ENCODE results near the gene GSK3A. TPM values are rescaled to one million over a fixed set of nuclear protein-coding genes. Genes with fewer than 3 reads are reported as not detected.
A peak's percentile ranks its signal among the peaks of the same experiment; 100 is the strongest.

GSK3A gene
- total and polyA plus RNA-seq, 9 of the 15 experiments (the other 6 are each of a cell fraction or from before 2014, with no cell fraction given) = 0.62 to 90.7 (median 33.3) TPM

- TF ChIP-seq DNMT1 (IDR thresholded peaks at IDR 0.05) (no peak), MAZ (CRISPR knock-in tag; conservative IDR thresholded peaks at IDR 0.05 in 1 of 2, IDR thresholded peaks at IDR 0.05 in 1 of 2) (peak; percentile 87 to 98), CGGBP1 (CRISPR knock-in tag; IDR thresholded peaks at IDR 0.05) (no peak), GTF2B (IDR thresholded peaks at IDR 0.05; ENCODE audit: extremely low read depth, insufficient read length) (no peak), ZNF253 (CRISPR knock-in tag; conservative IDR thresholded peaks at IDR 0.05) (no peak), WHSC1 (IDR thresholded peaks at IDR 0.05; ENCODE audit: low read length) (no peak), TFE3 (CRISPR knock-in tag; IDR thresholded peaks at IDR 0.05) (no peak), U2AF1 (optimal IDR thresholded peaks at IDR 0.05; ENCODE audit: low read depth, low read length) (no peak), NCOA4 (IDR thresholded peaks at IDR 0.05; ENCODE audit: partially characterized antibody) (no peak), ADNP (tag; IDR thresholded peaks at IDR 0.05) (no peak), YY1 (IDR thresholded peaks at IDR 0.05; ENCODE audit: borderline replicate concordance in 1 of 3, control insufficient read depth in 1 of 3, extremely low read depth in 1 of 3, insufficient read depth in 3 of 3, insufficient read length in 1 of 3, insufficient replicate concordance in 2 of 3, low read depth in 1 of 3, low read length in 2 of 3) (no peak), CREB3 (tag; conservative IDR thresholded peaks at IDR 0.05; ENCODE audit: low read depth) (no peak), CBX8 (IDR thresholded peaks at IDR 0.05; ENCODE audit: borderline replicate concordance, extremely low read depth, low read depth, low read length, poor library complexity, severe bottlenecking) (no peak), MEF2D (tag; conservative IDR thresholded peaks at IDR 0.05; ENCODE audit: low read depth) (peak; percentile 70), SMC3 (conservative IDR thresholded peaks at IDR 0.05; ENCODE audit: insufficient read depth, low read depth, low read length) (peak; percentile 42), ZNF217 (CRISPR knock-in tag; IDR thresholded peaks at IDR 0.05) (no peak), TOE1 (IDR thresholded peaks at IDR 0.05; ENCODE audit: borderline replicate concordance) (0 out of 2 replicates have a peak, but pooled peaks have one; percentile 26), TOE1 (CRISPR knock-in tag; IDR thresholded peaks at IDR 0.05; ENCODE audit: borderline replicate concordance, low read depth) (no peak), E2F8 (IDR thresholded peaks at IDR 0.05; ENCODE audit: low read depth, partially characterized antibody) (no peak)
Measured at GRCh38 chr19:42246143-42246921, 3.9 kb upstream of the GSK3A start (continued).
